Lower lobe of right lung (tissue), 2 donors: ENCODE measurements around the gene CELSR1. TPM values are rescaled to one million over a fixed set of nuclear protein-coding genes. Genes with fewer than 3 reads are reported as not detected.

Experiments
- ATAC-seq, 2 donors: fragments of 200-7000 bp; cut with Tn5 transposase; one replicate each; pipeline ENCODE4 v1.9.1; 2020 to 2022; ENCODE audit warnings: mild to moderate bottlenecking in 2 of 2, moderate library complexity in 2 of 2
- DNase-seq: peaks from one replicate; pipeline ENCODE4 v3.0.0-alpha.2; 2020
- H3K27ac ChIP-seq: fragments of 200-600 bp; one replicate; pipeline ENCODE4 v1.8.0; 2022
- H3K27me3 ChIP-seq: fragments of 200-600 bp; one replicate; pipeline ENCODE4 v1.8.0; 2022; ENCODE audit warnings: low read depth
- H3K36me3 ChIP-seq: fragments of 200-600 bp; one replicate; pipeline ENCODE4 v1.8.0; 2022; ENCODE audit warnings: mild to moderate bottlenecking
- H3K4me1 ChIP-seq: fragments of 200-600 bp; one replicate; pipeline ENCODE4 v1.8.0; 2022
- H3K4me3 ChIP-seq: fragments of 200-600 bp; one replicate; pipeline ENCODE4 v1.8.0; 2022; ENCODE audit warnings: mild to moderate bottlenecking
- H3K9me3 ChIP-seq: fragments of 200-600 bp; one replicate; pipeline ENCODE4 v1.8.0; 2022
- intact Hi-C: fragments of 100-400 bp; cut with DNase I; formaldehyde crosslinking; loops from one replicate; pipeline ENCODE4 v1.11.0; 2022
- total RNA-seq: library from RNA; stranded (reverse); fragmentation: NEBNext Ultra II Directional; extraction: Animal tissue kit (Norgen Biotek cat#: 25700); gene quantifications from one replicate; pipeline ENCODE4 v1.2.1, GENCODE V29; 2021
- TF ChIP-seq, protein P1 (sequence below): fragments of 200-600 bp; IDR thresholded peaks from one replicate; pipeline ENCODE4 v1.8.0; 2022; ENCODE audit warnings: antibody characterized with exemption, mild to moderate bottlenecking
- donor health status: DM: no; HTN: yes; CAD: no; lungs with severe emphysema.

Gene CELSR1
- total RNA-seq, 1 donor from 2014 or later, result 51.8 TPM

DNA sequence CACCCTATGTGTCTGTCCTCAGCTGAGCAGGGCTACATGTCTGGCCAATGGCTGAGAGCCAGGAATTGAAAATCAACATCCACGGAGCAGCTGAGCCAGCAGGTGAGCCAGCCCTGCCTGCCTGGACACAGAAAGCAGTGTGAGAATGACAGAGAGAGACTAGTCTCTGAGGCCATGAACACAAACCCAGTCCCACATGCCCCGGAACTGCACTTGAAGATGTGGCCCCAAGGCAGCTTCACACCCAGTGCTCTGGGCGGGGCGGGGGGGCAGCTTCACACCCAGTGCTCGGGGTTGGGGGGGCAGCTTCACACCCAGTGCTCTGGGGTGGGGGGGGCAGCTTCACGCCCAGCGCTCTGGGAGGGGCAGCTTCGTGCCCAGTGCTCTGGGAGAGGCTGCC is 164.3 kb downstream of the CELSR1 start:
- Histone ChIP-seq H3K9me3 (peaks cover 4% of the 10 kb centered on the region), H3K4me3 (no peak overlapping the region), H3K36me3 (no peaks in the 10 kb centered on the region), H3K27ac (no peak overlapping the region), H3K4me1 (peaks cover 19% of the 10 kb centered on the region), H3K27me3 (peaks cover 7% of the 10 kb centered on the region)
- DNase-seq, result no peak
- no peak for ATAC-seq
- TF ChIP-seq, protein P1, sequence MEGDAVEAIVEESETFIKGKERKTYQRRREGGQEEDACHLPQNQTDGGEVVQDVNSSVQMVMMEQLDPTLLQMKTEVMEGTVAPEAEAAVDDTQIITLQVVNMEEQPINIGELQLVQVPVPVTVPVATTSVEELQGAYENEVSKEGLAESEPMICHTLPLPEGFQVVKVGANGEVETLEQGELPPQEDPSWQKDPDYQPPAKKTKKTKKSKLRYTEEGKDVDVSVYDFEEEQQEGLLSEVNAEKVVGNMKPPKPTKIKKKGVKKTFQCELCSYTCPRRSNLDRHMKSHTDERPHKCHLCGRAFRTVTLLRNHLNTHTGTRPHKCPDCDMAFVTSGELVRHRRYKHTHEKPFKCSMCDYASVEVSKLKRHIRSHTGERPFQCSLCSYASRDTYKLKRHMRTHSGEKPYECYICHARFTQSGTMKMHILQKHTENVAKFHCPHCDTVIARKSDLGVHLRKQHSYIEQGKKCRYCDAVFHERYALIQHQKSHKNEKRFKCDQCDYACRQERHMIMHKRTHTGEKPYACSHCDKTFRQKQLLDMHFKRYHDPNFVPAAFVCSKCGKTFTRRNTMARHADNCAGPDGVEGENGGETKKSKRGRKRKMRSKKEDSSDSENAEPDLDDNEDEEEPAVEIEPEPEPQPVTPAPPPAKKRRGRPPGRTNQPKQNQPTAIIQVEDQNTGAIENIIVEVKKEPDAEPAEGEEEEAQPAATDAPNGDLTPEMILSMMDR, result no peak
- intact Hi-C loops, result no loop called here

DNA sequence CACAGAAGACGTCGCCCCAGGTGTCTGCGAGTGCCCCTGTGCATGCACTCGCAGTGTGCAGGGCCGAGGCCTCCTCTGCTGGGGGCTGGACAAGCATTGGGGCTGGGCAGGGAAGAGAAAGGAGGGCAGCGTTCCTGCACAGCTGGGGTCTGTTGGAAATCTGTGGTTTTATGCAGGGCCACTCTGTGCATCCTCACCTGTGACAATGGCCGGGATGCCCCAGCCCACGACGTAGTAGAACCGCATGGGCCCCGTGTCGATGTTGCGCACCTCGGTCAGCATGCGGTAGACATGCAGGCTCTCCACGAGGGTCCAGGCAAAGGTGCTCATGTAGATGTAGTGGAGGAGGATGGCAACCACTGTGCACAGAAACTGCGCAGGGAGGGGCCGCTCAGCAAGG is 164.7 kb downstream of the CELSR1 start:
- TF ChIP-seq, protein P1, result no peak
- Histone ChIP-seq H3K27me3 (peaks cover 8% of the 10 kb centered on the region), H3K4me3 (no peak overlapping the region), H3K4me1 (peaks cover 19% of the 10 kb centered on the region), H3K9me3 (peaks cover 4% of the 10 kb centered on the region), H3K27ac (no peak overlapping the region), H3K36me3 (no peaks in the 10 kb centered on the region)
- intact Hi-C loops, result no loop called here
- ATAC-seq (no peak), DNase-seq (no peak)

DNA sequence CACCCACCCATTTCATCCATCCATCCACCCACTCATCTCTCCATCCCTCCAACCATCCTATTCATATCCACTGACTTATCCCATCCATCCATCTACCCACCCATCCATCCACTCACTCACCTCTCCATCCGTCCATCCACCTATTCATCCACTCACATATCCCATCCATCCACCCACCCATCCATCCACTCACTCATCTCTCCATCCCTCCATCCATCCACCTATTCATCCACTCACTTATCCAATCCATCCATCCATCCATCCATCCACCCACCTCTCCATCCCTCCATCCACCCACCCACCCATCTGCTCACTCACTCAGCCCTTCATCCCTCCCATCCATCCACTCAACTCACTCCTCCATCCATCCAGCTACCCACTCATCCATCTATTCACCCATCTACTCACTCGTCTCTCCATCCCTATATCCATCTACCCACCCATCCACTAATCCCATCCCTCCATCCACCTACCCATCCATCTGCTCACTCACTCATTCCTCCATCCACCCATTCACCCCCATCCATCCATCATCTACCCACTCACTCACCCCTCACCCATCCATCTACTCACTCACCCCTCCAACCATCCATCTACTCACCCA is 165.7 kb downstream of the CELSR1 start:
- Histone ChIP-seq H3K4me3 (no peak overlapping the region), H3K27ac (no peak overlapping the region), H3K27me3 (peaks cover 16% of the 10 kb centered on the region), H3K4me1 (peaks cover 19% of the 10 kb centered on the region), H3K36me3 (peaks cover under 1% of the 10 kb centered on the region), H3K9me3 (peaks cover 4% of the 10 kb centered on the region)
- DNase-seq (no peak), ATAC-seq (no peak)
- intact Hi-C loops, result no loop called here
- TF ChIP-seq, protein P1, result no peak

DNA sequence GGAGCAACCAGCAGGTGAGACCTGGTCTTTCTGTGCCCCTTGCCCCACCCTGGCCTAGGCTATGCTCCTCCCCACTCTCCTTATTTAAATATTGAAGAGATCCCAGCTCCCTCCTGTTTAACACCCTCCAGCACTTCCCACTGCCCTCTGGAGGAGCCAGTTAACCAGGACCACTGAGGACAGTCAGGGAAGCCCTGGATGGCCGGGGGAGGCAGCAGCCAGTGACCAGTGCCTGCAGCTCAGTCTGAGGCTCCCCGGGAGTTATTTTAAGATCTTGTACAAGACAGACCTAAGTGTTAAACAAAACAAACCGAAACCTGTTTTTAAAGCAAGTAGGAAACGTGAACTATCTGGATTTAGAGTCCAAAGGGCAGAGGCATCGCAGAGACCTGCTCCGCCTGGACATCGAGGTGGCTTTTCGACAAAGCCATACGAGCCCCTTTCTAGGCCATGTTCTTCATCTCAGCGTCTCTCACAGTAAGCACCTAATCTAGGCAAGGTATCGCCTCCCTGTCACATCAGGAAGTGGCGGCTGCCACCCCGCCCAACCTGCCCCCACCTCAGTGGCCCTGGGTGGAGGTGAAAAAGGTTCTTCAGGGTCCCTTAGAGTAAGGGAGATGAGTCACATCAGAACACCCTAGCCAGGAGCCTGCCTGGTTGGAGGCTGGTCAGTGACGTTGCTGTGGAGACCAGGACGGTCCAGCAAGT is 166.7 kb downstream of the CELSR1 start:
- Histone ChIP-seq H3K27me3 (peaks cover 16% of the 10 kb centered on the region), H3K36me3 (peaks cover 3% of the 10 kb centered on the region), H3K4me1 (peaks cover 14% of the 10 kb centered on the region), H3K9me3 (peaks cover 2% of the 10 kb centered on the region), H3K27ac (no peak overlapping the region), H3K4me3 (no peak overlapping the region)
- DNase-seq, result no peak
- intact Hi-C loops, result no loop called here
- no peak for ATAC-seq
- TF ChIP-seq, protein P1, result no peak

DNA sequence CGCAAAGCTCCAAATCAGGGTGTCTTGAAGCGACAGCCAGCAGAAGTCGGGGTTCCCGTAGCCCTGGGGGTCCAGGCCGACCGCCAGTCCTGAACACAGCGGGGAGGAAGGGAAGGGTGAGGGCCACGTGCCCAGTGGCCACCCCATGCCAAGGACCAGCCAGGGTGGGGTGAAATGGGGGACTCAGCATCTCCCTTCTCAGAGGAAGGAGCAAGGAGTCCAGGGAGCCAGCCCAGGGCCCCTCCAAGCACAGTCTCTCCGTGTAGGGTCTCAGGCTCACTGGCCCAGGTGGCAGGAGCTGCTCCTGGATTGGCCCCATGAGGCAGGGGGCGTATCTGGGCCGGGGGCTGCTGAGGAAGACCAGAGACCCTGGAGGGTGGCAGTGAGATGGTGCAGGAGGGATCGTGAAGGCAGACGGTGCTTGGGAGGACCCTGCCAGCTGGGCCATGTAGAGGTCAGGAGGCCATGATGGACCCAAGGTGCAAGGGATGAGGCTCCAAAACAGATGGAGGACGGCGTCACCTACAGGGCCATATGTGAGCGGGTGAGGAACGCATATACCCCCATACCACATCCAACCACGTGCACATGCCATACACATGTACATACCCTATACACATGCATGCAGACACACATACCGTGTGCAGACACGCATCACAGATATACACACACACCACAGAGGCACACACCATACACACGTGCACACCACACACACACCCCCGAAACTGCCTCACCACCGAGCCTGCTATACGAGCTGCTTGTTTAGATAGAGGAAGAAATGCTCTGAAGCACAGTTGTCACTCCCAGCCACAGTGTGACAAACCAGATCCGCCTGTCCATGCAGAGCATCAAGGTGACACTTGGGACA is 167.5 kb downstream of the CELSR1 start:
- ATAC-seq (no peak), DNase-seq (no peak)
- H3K27me3 ChIP-seq, result peaks cover 18% of the 10 kb centered on the region
- no peaks in the 10 kb centered on the region for H3K9me3 ChIP-seq
- TF ChIP-seq, protein P1, result no peak
- H3K4me3 ChIP-seq, result no peak overlapping the region
- intact Hi-C loops, result loop anchor here (10.0 kb wide), 1 partner anchor 175 kb away; no protein-coding TSS in a partner anchor
- H3K4me1 ChIP-seq, result peaks cover 12% of the 10 kb centered on the region
- H3K36me3 ChIP-seq, result peaks cover 9% of the 10 kb centered on the region
- no peak overlapping the region for H3K27ac ChIP-seq
